HG02623 (cell line): ENCODE measurements around the gene AGPAT2.

Source experiments
- ATAC-seq: cut with Tn5 transposase; IDR thresholded peaks from one replicate; pipeline ENCODE4 v1.9.1; 2021; ENCODE audit warnings: moderate library complexity; ENCODE audit not compliant: unreplicated experiment

The AGPAT2 gene

DNA sequence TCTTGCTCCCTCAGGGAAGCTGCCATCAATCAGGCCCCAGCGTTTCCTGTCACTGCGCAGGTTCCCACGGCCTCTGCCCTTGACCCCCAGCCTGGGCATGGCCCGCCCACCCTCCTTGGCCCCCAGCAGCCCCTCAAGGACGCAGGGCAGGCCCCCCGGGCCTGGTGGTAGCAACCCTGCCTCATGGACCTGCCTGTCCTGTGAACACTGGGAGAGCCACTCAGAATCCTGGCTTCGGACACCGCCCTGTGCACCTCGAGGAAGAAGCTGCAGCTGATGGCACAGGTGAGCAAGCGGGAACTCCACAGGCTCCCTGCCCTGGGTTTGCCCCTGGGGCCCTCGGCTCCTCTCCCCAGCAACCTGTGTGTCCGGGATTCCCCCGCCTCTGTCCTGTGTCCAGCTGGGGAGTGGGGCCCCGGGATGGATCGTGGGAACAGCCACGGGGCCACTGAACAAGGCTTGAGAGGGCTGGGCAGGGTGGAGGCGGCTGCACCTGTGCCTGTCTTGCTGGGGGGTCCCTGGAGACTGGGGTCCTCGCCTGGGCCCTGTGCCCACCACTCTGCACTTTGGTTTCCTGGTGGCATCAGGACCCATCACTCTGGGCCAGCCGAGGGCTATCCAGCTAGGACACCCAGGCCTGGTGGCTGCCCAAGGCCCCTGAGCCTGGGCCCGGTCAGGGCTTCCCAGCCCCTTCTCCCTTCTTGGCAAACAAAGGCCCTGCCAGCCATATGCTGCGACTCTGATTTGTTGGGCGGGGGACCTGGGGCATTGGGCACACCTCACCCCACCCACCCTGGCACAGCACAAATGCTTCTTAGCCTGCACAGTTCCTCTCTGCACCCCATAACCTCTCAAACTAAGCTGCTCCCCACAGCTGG is 58.0 kb downstream of the AGPAT2 start:
- ATAC-seq, result no peak

DNA sequence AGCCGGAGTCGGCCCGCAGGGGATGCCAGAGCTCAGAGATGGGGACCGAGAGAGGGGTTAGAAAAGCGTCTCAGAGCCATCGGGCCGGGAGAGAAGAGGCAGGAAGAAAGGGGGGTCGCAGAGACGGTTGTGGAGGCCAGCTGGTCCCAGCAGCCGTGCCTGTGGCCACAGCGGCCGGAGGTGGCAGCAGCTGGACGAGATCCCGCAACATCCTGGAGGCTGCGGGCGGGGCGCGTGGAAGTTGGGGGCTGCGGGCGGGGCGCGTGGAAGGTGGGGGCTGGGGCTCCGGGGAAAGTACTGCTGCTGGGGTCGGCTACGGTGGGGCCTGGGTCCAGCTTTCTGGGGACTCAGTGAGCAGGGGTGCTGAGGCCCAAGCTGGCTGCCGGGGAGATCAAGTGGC is 59.0 kb downstream of the AGPAT2 start:
- ATAC-seq, result no peak

DNA sequence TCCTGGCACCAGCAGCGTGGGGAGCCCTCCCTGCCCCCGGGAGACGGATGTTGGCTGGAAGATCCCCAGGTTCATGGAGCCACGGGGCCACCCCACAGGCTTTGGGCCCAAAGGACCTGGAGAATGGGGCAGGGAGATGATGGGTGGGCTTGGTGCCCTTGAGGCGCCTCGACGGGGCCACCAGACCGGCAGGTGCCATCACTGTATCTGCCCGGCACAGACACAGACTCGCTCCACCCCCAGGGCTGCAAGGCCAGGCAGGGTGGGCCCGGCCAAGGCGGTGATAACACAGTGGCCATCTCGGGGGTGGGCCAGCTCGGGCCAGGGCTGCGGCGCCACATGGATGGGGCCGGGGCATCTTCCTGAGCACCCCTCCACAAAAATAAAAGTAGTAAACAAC is 59.6 kb downstream of the AGPAT2 start:
- ATAC-seq, result no peak

DNA sequence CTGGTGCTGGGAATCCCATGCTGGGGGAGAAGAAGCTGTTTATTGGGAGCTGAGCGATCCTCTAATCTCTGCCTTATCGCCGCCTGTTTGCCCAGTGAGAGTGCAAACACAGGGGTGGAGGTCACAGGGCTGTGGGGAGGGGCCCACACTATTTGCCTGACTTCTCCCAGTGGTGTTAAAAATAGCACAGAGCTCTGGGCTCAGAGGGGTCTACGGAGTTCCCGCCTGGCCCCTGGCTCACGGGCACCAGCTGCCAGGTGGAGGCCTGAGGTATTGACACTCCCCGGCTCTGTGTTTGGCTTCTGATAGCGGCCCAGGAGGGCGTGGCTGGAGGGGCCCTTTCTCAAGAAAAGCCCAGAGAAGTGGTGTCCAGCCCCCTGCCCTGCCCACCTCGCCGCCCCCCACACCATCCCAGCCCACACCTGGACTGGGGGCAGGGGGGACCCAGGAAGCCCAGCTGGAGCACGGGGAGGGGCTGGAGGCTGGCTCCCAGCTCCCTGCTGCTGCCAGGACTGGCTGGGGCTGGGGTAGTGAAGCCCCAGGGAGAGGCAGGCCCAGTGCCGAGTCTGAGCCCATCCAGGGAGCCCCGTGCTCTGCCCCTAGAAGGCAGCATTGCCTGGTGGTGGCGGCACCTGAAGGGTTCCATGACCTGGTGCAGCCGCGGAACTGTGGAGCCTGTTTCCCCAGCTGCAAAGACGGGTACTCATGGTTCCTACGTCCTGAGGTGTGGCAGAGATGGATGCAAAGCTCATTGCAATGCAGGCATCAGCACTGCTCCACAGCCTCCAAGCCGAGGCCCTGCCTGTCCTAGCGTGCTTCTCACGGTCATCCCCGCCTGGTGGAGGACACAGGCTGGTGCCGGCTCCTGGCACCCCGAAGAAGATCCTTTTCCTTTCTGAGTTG is 60.3 kb downstream of the AGPAT2 start:
- no peak for ATAC-seq

DNA sequence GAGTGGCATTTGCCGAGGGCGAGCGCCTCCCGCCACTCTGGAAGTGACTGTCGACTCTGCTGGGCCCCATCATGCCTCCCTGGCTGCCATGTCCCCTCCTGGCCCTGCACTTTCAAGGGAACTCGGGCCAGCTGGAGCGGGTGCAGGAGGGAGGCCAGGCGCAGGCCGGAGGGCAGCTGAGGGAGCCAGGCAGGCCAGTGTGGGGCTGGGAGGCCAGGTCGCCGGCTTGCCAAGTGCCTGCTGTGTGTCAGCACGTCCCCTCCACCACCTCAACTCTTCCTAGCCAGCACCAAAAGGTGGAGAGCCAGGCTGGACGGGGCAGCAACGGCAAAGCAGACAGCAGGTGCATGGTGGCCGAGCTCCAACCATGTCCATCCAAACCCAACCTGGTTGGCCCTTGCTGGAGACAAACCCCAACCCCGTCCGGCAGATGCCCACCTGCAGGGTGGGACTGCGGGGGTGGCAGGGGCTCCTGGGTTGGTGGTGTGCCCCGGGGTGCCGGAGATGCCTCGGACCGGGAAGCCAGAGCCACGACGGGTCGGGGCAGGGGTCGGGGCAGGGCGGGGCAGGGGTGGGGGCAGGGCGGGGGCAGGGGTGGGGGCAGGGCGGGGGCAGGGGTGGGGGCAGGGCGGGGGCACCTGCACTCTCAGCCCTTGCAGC is 61.1 kb downstream of the AGPAT2 start:
- ATAC-seq, result no peak

- ATAC-seq, result no peak
Observed at GRCh38 chr9:136625101-136626065, 61.9 kb downstream of the AGPAT2 start.

- no peak for ATAC-seq
Observed at GRCh38 chr9:136624184-136624951, 62.9 kb downstream of the AGPAT2 start.

- ATAC-seq, result no peak
Observed at GRCh38 chr9:136623842-136624183, 63.4 kb downstream of the AGPAT2 start.
